ENCODE data around the gene SMIM5.

DNA sequence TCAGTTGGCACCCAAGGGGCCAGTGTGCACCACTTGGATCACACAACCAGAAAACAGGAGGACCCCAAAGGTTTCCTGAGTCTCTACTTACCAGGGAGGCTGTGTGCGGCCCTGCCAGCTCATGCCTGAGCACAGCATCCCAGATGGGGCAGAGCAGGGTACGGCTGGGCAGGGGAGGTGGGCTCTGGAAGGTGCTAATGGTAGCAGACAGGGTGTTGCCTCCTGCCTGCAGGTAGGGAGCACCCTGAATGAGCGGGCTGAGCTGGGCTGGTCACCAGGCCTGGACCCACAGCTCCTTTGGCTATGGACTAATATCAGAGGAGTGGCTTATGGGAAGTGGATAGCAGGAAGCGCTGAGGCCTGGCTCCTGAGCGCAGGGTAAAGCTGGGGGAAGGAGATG is 19.1 kb downstream of the SMIM5 start:
- TF ChIP-seq EZH2 (IDR thresholded peaks at IDR 0.05): no peak
- no peak for TF ChIP-seq POLR2AphosphoS5 (IDR thresholded peaks at IDR 0.05; ENCODE audit: borderline replicate concordance, low read depth, low read length)
